ENCODE measurements around the gene SGO2. TPM values are rescaled to one million over a fixed set of nuclear protein-coding genes. Genes with fewer than 3 reads are reported as not detected.

Gene SGO2
- total RNA-seq, 1 donor from 2014 or later: 10.7 TPM

- H3K9me3 Mint-ChIP-seq: no peaks in the 10 kb centered on the region
- H3K27me3 Mint-ChIP-seq (ENCODE audit: low read depth): peaks cover 59% of the 10 kb centered on the region
Observed at GRCh38 chr2:200587007-200587616, 61.1 kb downstream of the SGO2 start.

GRCh38 chr2:200588076-200588678, 62.2 kb downstream of the SGO2 start:
- Mint-ChIP-seq H3K9me3 (no peaks in the 10 kb centered on the region), H3K27me3 (ENCODE audit: low read depth) (peaks cover 60% of the 10 kb centered on the region), H3K36me3 (no peaks in the 10 kb centered on the region), H3K4me1 (peaks cover 8% of the 10 kb centered on the region), H3K4me3 (no peak overlapping the region), H3K27ac (no peak overlapping the region)
- no peak for DNase-seq (ENCODE audit: low spot score in 2 of 2, unreplicated experiment in 2 of 2)
- TF ChIP-seq CTCF (IDR thresholded peaks at IDR 0.05; ENCODE audit: unreplicated experiment): no peak

More at GRCh38 chr2:200587007-200587616, 61.1 kb downstream of the SGO2 start:
- H3K4me1 Mint-ChIP-seq: peaks cover 8% of the 10 kb centered on the region
- no peak overlapping the region for H3K4me3 Mint-ChIP-seq
- no peak overlapping the region for H3K27ac Mint-ChIP-seq
- no peak for DNase-seq (ENCODE audit: low spot score in 2 of 2, unreplicated experiment in 2 of 2)
- no peaks in the 10 kb centered on the region for H3K36me3 Mint-ChIP-seq
- TF ChIP-seq CTCF (IDR thresholded peaks at IDR 0.05; ENCODE audit: unreplicated experiment): no peak

GRCh38 chr2:200590090-200590489, 64.1 kb downstream of the SGO2 start:
- peaks cover 8% of the 10 kb centered on the region for H3K4me1 Mint-ChIP-seq
- no peak for TF ChIP-seq CTCF (IDR thresholded peaks at IDR 0.05; ENCODE audit: unreplicated experiment)
- DNase-seq (ENCODE audit: low spot score in 2 of 2, unreplicated experiment in 2 of 2): no peak
- H3K27me3 Mint-ChIP-seq (ENCODE audit: low read depth): peaks cover 67% of the 10 kb centered on the region
- no peak overlapping the region for H3K27ac Mint-ChIP-seq
- no peaks in the 10 kb centered on the region for H3K9me3 Mint-ChIP-seq
- H3K4me3 Mint-ChIP-seq: no peak overlapping the region
- no peaks in the 10 kb centered on the region for H3K36me3 Mint-ChIP-seq

- no peak for DNase-seq (ENCODE audit: low spot score in 2 of 2, unreplicated experiment in 2 of 2)
- no peak for TF ChIP-seq CTCF (IDR thresholded peaks at IDR 0.05; ENCODE audit: unreplicated experiment)
- H3K4me1 Mint-ChIP-seq: peaks cover 2% of the 10 kb centered on the region
- no peak overlapping the region for H3K4me3 Mint-ChIP-seq
- no peaks in the 10 kb centered on the region for H3K36me3 Mint-ChIP-seq
- peaks cover 65% of the 10 kb centered on the region for H3K27me3 Mint-ChIP-seq (ENCODE audit: low read depth)
- peaks cover 6% of the 10 kb centered on the region for H3K9me3 Mint-ChIP-seq
- no peak overlapping the region for H3K27ac Mint-ChIP-seq
Observed at GRCh38 chr2:200591308-200591707, 65.3 kb downstream of the SGO2 start.

- peaks cover 66% of the 10 kb centered on the region for H3K27me3 Mint-ChIP-seq (ENCODE audit: low read depth)
- peaks cover 6% of the 10 kb centered on the region for H3K9me3 Mint-ChIP-seq
- no peak overlapping the region for H3K4me3 Mint-ChIP-seq
- no peak overlapping the region for H3K27ac Mint-ChIP-seq
- no peak for TF ChIP-seq CTCF (IDR thresholded peaks at IDR 0.05; ENCODE audit: unreplicated experiment)
- H3K4me1 Mint-ChIP-seq: no peaks in the 10 kb centered on the region
- DNase-seq (ENCODE audit: low spot score in 2 of 2, unreplicated experiment in 2 of 2): no peak
- no peaks in the 10 kb centered on the region for H3K36me3 Mint-ChIP-seq
Observed at GRCh38 chr2:200592406-200593075, 66.5 kb downstream of the SGO2 start.

Data from mesothelial cell of epicardium (in vitro differentiated cells).